Measurements from ENCODE around the gene SERTAD2.

- no peak for TF ChIP-seq CTCF (conservative IDR thresholded peaks at IDR 0.05; ENCODE audit: low read depth, low read length)
- no peak for TF ChIP-seq BHLHE40 (IDR thresholded peaks at IDR 0.05; ENCODE audit: low read depth, low read length)
- TF ChIP-seq POLR2A (IDR thresholded peaks at IDR 0.05; ENCODE audit: low read depth, low read length) = no peak
- TF ChIP-seq MXI1 (IDR thresholded peaks at IDR 0.05; ENCODE audit: borderline replicate concordance, low read depth, low read length) = no peak
- TF ChIP-seq ELK1 (IDR thresholded peaks at IDR 0.05; ENCODE audit: borderline replicate concordance, low read depth, low read length) = no peak
- TF ChIP-seq RAD21 (IDR thresholded peaks at IDR 0.05; ENCODE audit: low read length) = no peak
- TF ChIP-seq SMC3 (IDR thresholded peaks at IDR 0.05; ENCODE audit: low read depth, low read length) = no peak
- no peak for TF ChIP-seq RCOR1 (IDR thresholded peaks at IDR 0.05; ENCODE audit: insufficient replicate concordance, low read length)
- no peak for TF ChIP-seq CHD1 (IDR thresholded peaks at IDR 0.05; ENCODE audit: low read depth, low read length)
- no peak for TF ChIP-seq MAFK (IDR thresholded peaks at IDR 0.05; ENCODE audit: low read depth, low read length)
Measured at GRCh38 chr2:64677530-64677929, 23.8 kb upstream of the SERTAD2 start.
